Mesothelial cell of epicardium (in vitro differentiated cells): ENCODE results near the gene NKAIN2. TPM values are rescaled to one million over a fixed set of nuclear protein-coding genes. Genes with fewer than 3 reads are reported as not detected.

ENCODE experiments used
- DNase-seq, 2 experiments: peaks; one replicate each; pipeline ENCODE4 v3.0.0; 2021; ENCODE audit warnings: low spot score in 2 of 2; ENCODE audit not compliant: unreplicated experiment in 2 of 2
- H3K27ac Mint-ChIP-seq: 2 replicates; pipeline ENCODE4 v1.8.0; 2021; ENCODE audit warnings: mixed read lengths
- H3K27me3 Mint-ChIP-seq: 2 replicates; pipeline ENCODE4 v1.8.0; 2021; ENCODE audit warnings: low read depth, mixed read lengths
- H3K36me3 Mint-ChIP-seq: 2 replicates; pipeline ENCODE4 v1.8.0; 2021; ENCODE audit warnings: mixed read lengths
- H3K4me1 Mint-ChIP-seq: 2 replicates; pipeline ENCODE4 v1.8.0; 2021; ENCODE audit warnings: mixed read lengths
- H3K4me3 Mint-ChIP-seq: 2 replicates; pipeline ENCODE4 v1.8.0; 2021; ENCODE audit warnings: mild to moderate bottlenecking, moderate library complexity, mixed read lengths
- H3K9me3 Mint-ChIP-seq: 2 replicates; pipeline ENCODE4 v1.8.0; 2021; ENCODE audit warnings: mixed read lengths
- total RNA-seq: library from RNA; stranded (reverse); gene quantifications from 3 replicates; pipeline ENCODE4 v1.2.1, GENCODE V29; 2021
- TF ChIP-seq, protein P1 (sequence below): fragments of 200-600 bp; sonication (generic); IDR thresholded peaks from one replicate; pipeline ENCODE4 v1.5.0; 2021; ENCODE audit warnings: antibody characterized with exemption; ENCODE audit not compliant: unreplicated experiment

The NKAIN2 gene
- total RNA-seq, 1 donor from 2014 or later = 1.6 TPM

DNA sequence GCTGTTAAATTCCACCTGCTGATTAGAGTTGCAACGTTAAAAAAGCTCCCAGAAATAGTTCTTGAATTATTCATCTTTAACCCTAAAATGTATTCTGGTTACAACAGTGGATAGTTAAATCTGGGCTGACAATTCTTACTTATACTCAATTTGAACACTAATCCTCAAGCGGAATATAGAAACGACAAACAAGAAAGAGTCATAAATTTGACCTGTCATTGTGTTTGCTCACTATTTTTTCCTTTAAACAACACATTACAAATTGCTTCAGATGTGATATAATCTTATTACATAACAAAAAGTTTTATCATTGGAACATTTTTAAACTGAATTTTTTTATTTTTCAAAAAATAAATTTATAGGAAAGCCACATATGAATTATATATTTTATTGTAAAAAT, 1054.1 kb downstream of the NKAIN2 start:
- H3K36me3 Mint-ChIP-seq = peaks cover under 1% of the 10 kb centered on the region
- H3K27me3 Mint-ChIP-seq = no peaks in the 10 kb centered on the region
- H3K4me3 Mint-ChIP-seq = no peak overlapping the region
- TF ChIP-seq, protein P1, sequence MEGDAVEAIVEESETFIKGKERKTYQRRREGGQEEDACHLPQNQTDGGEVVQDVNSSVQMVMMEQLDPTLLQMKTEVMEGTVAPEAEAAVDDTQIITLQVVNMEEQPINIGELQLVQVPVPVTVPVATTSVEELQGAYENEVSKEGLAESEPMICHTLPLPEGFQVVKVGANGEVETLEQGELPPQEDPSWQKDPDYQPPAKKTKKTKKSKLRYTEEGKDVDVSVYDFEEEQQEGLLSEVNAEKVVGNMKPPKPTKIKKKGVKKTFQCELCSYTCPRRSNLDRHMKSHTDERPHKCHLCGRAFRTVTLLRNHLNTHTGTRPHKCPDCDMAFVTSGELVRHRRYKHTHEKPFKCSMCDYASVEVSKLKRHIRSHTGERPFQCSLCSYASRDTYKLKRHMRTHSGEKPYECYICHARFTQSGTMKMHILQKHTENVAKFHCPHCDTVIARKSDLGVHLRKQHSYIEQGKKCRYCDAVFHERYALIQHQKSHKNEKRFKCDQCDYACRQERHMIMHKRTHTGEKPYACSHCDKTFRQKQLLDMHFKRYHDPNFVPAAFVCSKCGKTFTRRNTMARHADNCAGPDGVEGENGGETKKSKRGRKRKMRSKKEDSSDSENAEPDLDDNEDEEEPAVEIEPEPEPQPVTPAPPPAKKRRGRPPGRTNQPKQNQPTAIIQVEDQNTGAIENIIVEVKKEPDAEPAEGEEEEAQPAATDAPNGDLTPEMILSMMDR = no peak
- peaks cover 2% of the 10 kb centered on the region for H3K4me1 Mint-ChIP-seq
- no peak for DNase-seq
- no peak overlapping the region for H3K27ac Mint-ChIP-seq
- peaks cover under 1% of the 10 kb centered on the region for H3K9me3 Mint-ChIP-seq

GRCh38 chr6:124858564-124858963, 1054.9 kb downstream of the NKAIN2 start:
- no peak overlapping the region for H3K4me3 Mint-ChIP-seq
- peaks cover 3% of the 10 kb centered on the region for H3K36me3 Mint-ChIP-seq
- no peak overlapping the region for H3K27ac Mint-ChIP-seq
- H3K9me3 Mint-ChIP-seq = peaks cover 6% of the 10 kb centered on the region
- TF ChIP-seq, protein P1 = no peak
- peaks cover 2% of the 10 kb centered on the region for H3K4me1 Mint-ChIP-seq
- no peaks in the 10 kb centered on the region for H3K27me3 Mint-ChIP-seq
- no peak for DNase-seq

DNA sequence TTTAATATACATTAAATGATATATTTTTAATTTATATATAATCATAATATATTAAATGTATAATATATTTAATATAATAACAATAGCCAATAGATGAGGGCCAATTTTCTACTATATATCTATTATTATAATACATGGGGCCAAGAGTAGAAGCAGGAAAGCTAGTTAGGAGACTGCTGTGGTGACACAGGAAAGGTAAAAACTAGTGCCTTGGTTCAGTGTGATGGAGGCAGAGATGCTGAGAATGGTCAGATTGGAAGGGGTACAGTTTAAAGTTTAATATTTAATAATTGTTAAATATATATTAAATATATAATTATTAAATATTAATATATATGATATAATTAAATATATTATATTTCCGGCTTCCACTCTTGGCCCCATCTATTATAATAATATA, 1055.7 kb downstream of the NKAIN2 start:
- H3K27ac Mint-ChIP-seq = no peak overlapping the region
- peaks cover 2% of the 10 kb centered on the region for H3K4me1 Mint-ChIP-seq
- peaks cover 3% of the 10 kb centered on the region for H3K36me3 Mint-ChIP-seq
- DNase-seq = no peak
- H3K4me3 Mint-ChIP-seq = no peak overlapping the region
- peaks cover 6% of the 10 kb centered on the region for H3K9me3 Mint-ChIP-seq
- no peaks in the 10 kb centered on the region for H3K27me3 Mint-ChIP-seq
- TF ChIP-seq, protein P1 = no peak

DNA sequence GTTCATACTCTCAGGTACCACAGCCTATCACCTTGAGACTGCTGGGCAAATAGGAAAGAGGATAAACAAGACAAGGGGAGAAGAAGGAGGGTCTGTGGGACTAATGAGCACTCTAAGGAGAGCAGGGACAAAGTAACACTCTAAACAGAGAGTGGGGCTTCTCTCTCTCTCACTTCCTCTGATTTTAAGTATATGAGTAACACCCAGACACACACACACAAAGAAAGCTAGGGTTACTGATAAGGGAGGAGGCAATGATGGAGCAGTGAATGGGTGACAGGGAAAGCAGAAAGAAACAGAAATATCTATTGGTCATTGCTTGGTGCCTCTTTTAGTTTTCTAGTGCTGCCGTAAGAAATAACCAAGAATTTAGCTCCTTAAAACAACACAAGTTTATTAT, 1062.4 kb downstream of the NKAIN2 start:
- no peaks in the 10 kb centered on the region for H3K27me3 Mint-ChIP-seq
- peaks cover 3% of the 10 kb centered on the region for H3K36me3 Mint-ChIP-seq
- no peak overlapping the region for H3K4me3 Mint-ChIP-seq
- TF ChIP-seq, protein P1 = no peak
- H3K9me3 Mint-ChIP-seq = peaks cover 6% of the 10 kb centered on the region
- no peak overlapping the region for H3K27ac Mint-ChIP-seq
- no peak for DNase-seq
- peaks cover 1% of the 10 kb centered on the region for H3K4me1 Mint-ChIP-seq

DNA sequence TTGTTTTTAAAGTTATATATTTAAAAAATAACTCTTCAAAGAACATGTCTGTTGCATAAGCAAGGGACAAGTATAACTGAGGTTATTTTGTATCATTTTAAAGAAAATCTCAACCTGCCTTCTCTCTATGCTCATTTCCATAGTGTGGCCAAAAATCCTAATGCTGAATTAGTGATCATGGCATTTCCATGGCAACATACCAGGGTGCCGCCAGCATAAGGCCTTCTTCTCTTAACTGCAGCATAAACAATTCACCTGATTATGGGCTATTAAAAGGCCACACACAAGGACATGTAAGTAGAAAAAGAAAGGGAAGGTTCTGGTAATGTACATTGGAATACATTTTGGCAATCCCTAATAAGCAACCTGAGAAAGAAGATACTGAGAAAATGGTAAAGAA, 1063.5 kb downstream of the NKAIN2 start:
- TF ChIP-seq, protein P1 = no peak
- Mint-ChIP-seq H3K4me1 (peaks cover 5% of the 10 kb centered on the region), H3K27ac (no peak overlapping the region), H3K4me3 (no peak overlapping the region), H3K36me3 (peaks cover 3% of the 10 kb centered on the region), H3K9me3 (peaks cover 6% of the 10 kb centered on the region), H3K27me3 (no peaks in the 10 kb centered on the region)
- no peak for DNase-seq

- H3K4me1 Mint-ChIP-seq = peaks cover 9% of the 10 kb centered on the region
- no peaks in the 10 kb centered on the region for H3K27me3 Mint-ChIP-seq
- no peak overlapping the region for H3K27ac Mint-ChIP-seq
- no peak overlapping the region for H3K4me3 Mint-ChIP-seq
- TF ChIP-seq, protein P1 = no peak
- no peaks in the 10 kb centered on the region for H3K9me3 Mint-ChIP-seq
- no peak for DNase-seq
- no peaks in the 10 kb centered on the region for H3K36me3 Mint-ChIP-seq
Measured at GRCh38 chr6:124868481-124868880, 1064.8 kb downstream of the NKAIN2 start.
